SK-N-DZ (cell line): Measurements from ENCODE around the gene POLD2.
A peak's percentile ranks its signal among the peaks of the same experiment; 100 is the strongest.

Experiments
- DNase-seq: peaks from one replicate; pipeline ENCODE4 v3.0.0-alpha.2; 2015; ENCODE audit warnings: low spot score

Gene POLD2

GRCh38 chr7:44082541-44083207 lies 40.7 kb downstream of the POLD2 start:
- peak; percentile 99 for DNase-seq

DNA sequence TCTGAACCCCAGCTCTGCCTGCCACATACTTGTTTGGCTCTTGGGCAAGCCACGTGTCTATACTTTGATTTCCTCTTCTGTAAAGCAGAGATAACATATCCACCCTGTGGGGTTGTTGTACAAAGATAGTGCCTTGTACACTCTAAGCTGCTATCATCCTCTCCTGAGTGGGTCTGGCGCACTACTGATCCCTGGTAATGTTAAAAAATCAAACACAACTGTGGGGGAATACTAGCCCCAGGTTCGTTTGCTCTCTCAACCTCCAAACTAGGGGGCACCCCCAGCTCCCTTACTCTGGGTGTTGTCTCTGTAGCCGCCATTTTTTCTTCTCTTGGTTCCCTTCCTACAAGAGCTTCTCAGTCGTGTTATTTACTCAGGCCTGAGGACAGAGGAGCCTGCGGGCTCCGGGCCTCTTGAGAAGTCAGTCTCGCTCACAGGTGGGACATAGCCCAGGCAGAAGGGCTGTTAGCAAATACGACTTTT lies 42.0 kb downstream of the POLD2 start:
- no peak for DNase-seq

GRCh38 chr7:44080686-44081265 lies 42.6 kb downstream of the POLD2 start:
- no peak for DNase-seq

DNA sequence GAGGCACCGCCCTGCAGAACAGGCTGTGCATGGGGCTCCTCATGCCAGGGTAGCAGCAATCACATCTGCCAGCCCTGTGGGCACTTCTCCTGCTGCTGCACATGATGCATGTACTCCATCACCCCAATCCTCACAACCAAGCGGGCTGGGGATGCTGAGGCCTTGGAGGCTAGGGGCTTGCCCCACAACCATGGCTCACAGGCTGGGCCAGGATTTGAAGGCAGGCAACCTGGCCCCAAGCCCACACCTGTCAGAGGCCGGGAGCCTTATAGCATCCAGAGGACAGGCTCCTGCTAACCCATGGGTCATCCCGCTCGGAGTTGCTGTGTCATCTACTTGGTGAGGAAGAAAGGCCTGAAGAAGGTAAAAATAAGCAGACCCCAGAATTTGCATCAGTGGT lies 43.2 kb downstream of the POLD2 start:
- no peak for DNase-seq

DNA sequence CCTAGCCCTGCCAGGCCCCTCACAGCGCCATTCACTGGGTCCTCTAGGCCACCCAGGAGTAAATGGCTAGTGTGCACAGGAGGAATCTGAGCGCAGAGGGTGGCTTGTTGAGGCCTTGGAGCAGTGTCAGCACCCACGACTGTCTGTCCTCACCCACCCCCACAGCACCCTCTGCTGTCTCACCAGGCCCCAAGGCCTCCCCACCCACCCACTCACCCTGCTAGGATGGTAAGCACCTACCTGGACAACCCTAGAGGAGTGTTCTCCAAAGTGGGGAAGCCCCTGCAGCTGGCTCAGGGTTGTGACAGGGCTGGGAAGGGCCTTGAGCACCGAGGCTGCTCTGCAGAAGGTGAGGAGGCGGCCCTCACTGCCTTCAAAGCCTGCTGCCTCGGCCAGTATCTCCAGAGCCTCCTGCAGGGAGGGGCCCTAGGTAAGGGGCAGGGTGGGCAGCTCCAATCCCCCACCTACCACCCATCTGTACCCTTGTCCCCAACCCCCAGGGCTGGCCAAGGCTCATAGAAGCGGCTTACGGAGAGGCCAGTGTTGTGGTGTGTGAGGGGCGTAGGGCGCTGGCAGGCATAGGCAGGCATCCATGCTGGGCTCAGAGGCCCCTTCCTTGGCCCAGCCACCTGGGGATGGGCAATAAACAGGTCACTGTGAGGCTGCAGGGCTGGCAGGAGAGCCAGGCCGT lies 43.9 kb downstream of the POLD2 start:
- no peak for DNase-seq

DNA sequence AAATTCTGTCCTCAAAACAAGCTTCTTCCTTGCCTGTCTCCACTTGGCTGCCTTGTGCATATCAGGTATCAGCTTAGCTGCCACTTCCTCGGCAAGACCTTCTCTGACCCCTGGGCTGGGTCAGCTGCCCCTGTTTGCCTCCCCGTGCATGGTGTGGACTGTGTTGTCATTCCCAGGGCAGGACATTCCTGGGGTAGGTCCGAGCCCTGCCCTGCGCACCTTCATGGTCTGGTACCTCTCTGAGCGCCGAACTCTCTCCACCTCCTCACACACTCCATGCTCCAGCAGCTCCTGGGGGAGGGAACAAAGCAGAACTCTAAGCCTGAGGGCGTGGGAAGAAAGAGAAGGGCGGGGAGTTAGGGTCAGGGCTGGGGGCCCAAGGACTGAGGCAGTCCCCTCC lies 44.8 kb downstream of the POLD2 start:
- DNase-seq, result no peak

GRCh38 chr7:44077681-44078091 lies 45.7 kb downstream of the POLD2 start:
- no peak for DNase-seq

DNA sequence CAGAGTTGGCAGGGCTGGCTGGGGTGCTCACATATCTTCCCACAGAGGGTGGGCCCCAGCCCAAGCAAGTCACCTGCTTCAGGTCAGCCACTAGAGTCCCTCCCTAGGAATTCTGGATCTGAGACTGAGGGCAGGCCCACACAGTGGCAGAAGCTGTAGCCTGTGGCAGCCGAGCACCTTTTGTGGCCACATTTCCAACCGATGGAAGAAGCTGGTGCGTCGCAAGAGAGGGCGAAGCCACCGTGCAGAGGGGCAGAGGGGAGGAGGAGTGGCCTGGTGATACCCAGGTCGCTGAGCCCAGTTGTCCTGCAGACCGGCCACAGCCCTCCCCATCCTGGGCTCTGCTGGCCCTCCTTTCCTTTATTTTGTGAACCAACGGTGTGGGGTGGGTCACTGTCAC lies 46.3 kb downstream of the POLD2 start:
- no peak for DNase-seq

GRCh38 chr7:44076101-44076895 lies 47.0 kb downstream of the POLD2 start:
- no peak for DNase-seq

DNA sequence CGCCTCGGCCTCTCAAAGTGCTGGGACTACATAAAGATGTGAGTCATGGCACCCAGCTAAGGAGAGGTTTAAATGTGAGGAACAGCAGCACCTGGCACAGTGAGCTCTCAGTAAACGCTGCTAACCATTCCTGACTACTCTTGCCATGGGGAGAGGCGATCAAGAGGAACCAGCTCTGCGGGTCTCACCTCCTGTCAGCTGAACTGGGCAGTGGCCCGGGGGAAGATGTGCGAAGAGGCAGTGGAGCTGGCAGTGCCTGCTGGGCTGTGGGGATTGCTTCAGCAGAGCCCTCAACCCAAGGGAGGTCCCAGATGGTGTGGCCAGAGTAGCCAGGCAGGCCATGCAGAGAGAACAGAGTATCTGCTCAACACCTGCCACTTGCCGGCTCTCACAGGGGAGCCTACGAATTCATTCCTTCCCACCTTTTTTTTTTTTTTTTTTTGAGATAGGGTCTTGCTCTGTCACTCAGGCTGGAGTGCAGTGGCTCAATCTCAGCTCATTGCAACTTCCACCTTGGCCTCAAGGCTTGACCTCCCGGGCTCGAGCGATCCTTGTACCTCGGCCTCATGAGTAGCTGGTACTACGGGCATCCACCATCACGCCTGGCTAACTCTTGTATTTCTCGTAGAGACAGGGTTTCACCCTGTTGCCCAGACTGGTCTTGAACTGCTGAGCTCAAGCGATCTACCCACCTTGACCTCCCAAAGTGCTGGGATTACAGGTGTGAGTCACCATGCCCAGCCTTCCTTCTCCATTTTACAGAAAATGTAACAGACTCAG lies 47.9 kb downstream of the POLD2 start:
- no peak for DNase-seq

DNA sequence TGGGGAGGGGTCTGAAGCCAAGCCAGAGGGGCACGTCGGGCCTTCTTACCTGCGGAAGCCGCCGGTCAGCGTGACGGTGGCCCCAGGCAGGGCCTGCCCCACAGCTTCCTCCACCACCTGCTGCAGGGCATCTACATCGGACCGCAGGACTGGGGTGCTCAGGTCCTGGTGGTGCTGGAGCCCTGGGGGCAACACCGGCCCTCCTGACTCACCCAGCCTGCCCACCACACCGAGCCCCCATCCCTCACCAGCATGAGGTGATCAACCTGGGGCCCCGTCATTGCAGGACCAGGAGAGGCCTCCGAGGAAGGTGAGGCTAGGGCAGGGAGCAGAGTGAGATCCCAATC lies 49.0 kb downstream of the POLD2 start:
- DNase-seq, result no peak

DNA sequence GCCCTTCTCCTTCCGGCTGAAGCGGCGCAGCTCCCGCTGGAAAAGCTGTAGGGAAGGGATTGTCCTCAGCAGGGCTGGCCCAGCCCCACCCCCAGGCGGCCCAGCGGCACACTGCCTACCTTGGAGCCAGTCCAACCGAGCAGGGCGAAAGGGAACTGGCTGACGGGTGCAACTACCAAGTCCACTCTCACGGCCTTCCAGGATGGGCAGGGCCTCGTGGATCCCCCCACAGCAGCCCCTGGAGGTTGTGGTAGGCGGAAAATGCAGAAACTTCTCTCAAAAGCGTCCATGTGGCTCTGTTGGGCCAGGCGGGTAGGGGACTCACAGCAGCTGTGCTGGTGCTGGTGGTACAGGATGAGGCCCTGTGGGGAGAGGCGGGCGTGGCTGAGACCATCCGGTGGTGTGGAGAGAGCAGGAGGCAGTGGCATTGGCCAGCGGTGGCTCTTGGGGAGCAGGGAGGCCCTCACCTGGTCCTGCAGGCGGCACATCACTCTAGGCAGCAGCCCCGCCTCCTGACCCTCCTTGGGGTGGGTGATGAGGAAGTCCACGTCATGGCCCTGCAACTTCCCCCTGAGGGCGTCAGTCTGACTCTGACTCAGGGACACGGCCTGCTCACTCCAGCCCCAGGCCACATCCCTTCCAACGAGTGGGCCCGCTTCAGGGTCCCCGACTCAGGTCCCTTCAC lies 49.5 kb downstream of the POLD2 start:
- DNase-seq, result no peak

DNA sequence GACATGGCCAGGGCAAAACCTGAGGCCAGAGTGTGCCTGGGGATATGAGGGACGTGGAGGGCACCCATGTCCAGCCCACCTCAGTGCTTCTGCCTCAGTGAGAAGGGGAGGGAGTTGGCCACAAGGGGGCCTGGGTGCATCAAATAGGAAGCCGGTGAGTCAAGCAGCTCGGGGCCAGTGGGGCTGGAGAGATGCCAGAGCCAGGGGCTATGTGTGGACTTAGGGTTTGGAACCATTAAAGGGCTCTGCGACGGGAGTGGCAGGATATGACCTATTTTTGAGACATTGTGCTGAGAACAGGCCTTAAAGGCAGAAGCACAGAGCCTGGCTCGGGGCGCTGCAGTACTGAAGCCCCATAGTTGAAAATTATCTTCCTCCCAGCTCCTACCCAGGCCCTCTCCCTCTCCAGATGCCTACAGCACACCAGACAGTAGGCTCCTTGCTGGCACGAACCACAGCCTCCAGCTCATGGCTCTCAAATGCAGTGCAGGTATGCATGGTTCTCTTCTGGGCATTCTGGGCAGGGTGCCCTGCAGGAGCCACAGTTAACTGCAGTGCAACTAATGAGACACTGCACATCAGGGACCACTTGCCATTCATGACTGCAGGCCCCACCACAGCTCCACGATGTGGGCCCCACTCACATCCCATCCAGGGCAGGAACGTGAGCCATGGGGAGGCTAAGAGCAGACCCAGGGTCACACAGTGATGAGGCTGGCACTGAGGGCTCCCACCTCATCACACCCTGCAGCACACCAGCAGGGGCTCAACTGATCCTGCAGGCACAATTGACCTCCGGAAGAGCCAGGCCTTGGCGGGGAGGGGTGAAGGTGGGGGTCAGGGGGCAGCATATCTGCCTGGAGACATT lies 50.8 kb downstream of the POLD2 start:
- DNase-seq, result peak; percentile 68

- no peak for DNase-seq
Observed at GRCh38 chr7:44071726-44072363, 51.5 kb downstream of the POLD2 start.

DNA sequence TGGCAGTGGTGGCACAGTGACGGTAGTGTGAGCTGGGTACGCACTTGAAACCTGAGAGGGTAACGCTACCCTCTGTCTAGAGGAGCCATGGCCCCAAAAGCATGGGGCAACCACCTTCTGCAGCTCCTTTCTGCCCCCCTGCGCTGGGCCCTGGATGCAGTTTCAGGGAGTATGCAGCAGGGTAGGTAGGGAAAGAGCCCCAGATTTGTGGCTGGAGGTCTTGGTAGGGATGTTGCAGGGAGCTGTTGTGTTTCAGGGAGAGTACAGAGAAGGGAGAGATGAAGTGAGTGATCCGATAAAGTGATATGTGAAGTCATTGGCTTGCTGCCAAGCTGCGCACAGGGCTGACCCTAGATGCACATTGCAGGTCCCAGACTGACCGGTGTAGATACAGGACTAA lies 55.3 kb downstream of the POLD2 start:
- peak; percentile 61 for DNase-seq

- DNase-seq, result peak; percentile 43
Observed at GRCh38 chr7:44067064-44067951, 56.0 kb downstream of the POLD2 start.

DNA sequence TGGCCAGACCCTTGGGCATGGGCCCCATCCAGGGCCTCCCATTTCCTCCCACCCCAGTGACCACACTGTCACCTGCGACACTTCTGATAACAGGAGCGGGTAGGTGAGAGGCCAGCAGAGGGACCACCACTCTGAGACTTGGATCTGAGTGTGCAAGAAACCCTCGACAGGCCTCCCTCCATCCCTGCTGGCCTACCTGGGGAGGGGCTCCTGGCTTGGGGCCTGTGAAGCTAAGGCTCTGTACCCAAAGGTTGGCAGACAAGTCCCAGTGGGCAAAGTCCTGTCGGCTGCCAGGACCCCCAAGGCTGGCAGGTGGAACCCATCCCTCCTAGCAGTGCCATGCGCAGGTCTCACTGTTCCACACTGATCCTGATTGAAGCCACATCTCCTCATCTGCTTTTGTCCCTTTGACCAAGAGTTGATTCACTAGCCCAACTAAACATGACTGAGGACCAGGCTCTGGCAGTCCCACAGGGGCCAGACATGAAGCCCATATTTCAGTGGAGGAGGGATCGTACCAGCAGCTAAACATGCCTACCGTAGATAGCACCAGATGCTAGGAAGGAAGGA lies 56.8 kb downstream of the POLD2 start:
- DNase-seq, result no peak

- no peak for DNase-seq
Observed at GRCh38 chr7:44066111-44066460, 57.3 kb downstream of the POLD2 start.
